Measurements from ENCODE around the gene RARS2.

DNA sequence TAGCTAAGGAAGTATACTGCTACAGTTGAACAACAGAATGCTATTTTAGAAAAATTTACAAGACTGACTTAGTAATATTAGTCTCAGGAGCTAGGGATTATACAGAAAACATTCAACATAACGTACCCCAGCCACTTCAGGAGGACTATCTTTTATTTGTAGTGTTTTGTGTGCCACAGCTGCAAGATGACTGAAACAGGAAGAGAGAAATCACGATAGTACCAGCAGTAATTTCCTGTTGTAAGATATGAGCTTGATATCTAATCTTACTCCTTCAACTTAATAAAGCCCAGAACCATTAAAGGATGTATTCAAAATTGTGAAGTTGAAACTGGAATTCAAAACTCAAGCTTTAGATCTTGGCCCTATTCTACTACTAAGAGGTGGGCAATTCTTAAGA lies 75.0 kb downstream of the RARS2 start:
- no peak for TF ChIP-seq CTCF (conservative IDR thresholded peaks at IDR 0.05; ENCODE audit: low read length)
- TF ChIP-seq EZH2phosphoT487 (IDR thresholded peaks at IDR 0.05; ENCODE audit: borderline replicate concordance), result no peak
